NCI-H748 treated with DMSO at 0.1 percent for 48 hours (cell line): ENCODE measurements around the gene DPP9.

Source experiments
- DNase-seq: peaks from one replicate; lab custom pipeline; 2025; lab: John Stamatoyannopoulos, UW

Gene DPP9

DNA sequence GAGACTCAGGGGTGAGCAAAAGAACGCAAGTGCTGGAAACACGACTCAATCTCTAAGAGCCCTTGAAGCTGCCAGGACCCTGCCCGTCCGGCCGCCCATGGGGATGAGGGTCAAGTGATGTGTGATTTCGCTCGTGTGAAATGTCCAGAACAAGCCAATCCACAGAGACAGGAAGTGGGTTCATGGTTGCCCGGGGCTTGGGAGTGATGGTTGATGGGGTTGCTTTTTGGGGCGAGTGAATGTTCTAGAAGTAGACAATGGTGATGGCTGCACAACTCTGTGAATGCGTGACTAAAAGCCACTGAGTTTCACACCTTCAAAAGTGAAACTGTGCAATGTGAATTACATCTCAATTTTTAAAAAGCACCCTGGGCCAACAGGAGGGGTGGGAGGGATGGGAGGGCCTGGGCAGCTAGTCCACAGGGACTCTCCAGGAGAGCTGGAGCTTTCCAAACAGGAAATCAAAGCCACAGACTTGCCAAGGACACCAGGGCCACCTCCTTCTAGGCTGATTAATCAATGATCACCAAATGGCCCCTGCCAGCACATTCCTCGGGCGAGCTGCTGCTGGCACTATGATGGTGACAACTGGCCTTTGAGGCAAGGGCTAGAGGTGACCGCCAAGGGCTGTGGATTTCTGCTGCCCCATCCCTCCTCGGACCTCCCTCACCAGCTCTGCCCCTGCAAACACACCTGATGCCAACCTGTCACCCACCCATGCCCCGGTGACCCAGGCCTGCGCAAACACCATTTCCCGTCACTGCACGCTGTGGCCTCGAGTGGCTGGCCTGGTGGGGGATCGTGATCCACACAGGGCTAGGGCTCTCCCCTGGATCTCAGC lies 14.0 kb downstream of the DPP9 start:
- DNase-seq: no peak

DNA sequence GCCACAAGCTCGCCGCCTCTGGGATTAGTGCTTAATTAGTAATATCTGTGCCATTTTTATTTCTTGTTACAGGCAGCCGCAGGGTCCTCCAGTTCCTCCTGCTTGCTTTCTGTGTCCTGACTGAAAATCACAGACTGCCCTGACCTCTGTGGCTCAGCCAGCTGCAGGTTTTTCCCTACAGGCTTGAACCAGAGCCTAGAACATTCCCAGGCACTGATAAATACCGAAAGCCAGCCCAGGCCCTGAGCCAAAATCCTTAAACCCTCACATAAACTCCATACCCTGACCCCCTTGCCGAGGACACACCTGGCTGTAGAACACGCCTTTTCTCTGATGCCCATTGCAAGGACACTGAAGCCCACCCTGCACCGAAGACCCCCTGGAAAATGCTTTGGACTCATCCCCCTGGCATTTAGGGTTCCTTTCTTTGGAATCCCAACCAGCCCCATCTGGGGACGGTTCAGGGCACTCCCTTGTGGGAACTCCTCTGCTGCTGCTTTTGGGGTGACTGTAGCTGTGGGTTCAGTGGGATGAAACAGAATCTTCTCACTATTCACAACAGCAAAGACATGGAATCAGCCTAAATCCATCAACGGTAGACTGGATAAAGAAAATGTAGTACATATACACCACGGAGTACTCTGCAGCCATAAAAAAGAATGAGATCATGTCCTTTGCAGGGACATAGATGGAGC lies 15.5 kb downstream of the DPP9 start:
- no peak for DNase-seq

DNA sequence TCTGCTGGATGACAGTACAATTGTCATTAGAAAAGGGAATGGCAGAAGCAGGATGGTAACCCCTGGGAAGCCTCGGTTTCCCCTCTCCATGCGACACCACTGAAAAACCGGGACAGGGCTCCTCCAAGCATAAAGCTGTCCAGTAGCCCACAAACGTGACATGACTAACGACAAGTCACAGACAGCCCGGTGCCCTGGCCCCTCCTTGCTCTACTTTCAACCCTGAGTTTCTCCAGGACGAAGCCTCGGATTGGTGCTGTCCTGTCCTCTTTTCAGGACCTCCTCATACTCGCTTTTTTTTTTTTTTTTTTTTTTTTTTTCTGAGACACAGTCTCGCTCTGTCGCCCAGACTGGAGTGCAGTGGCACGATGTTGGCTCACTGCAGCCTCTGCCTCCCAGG lies 16.3 kb downstream of the DPP9 start:
- no peak for DNase-seq

DNA sequence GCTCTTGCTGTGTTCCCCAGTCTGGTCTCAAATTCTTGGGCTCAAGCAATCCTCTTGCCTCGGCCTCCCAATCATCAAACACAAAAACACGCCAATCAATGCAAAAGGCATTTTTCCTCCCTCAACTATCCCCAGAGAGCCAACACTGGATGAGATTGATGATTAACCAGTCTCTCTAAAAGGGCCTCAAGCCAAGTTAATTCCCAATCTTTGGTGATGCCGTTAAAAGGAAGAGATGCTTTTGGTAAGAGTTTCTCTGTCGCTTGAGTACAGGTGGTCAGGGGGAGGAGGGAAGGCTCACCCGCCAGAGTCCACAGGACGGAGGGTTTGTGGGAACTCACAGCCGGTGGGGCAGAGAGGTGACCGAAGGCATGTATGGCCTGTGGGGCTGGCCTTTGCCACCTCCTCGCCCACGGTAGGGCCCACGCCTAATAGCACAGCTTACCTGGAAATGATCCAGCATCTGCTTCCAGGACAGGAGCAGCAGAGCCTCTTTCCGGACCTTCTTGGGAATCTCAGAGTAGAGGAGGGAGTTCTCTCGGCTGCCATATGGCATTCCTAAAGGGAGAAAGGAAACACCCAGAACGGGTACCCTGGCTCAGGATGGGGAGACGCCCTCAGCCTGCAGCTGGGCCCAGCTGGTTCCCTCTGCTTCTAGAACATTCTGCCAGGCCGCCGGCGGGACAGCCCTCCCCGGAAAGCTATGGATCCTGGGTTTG lies 18.1 kb downstream of the DPP9 start:
- DNase-seq: no peak

DNA sequence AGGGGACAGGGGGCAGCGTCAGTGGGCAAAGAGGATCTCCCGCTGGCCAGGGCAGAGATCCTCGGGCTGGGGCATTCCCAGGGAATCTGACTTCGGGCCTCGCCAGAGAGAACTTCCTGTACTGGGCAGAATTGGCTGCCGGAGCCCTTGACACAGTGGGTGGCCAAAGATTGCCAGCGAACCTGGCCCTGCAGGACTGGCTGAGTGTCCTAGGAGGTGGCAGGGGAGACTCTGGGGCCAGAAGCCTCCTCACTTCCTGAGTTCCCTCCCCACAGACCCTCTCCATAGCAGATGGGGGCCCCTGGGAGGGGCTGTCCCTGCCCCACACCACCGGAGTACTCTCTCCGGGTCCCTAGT lies 19.3 kb downstream of the DPP9 start:
- no peak for DNase-seq

DNA sequence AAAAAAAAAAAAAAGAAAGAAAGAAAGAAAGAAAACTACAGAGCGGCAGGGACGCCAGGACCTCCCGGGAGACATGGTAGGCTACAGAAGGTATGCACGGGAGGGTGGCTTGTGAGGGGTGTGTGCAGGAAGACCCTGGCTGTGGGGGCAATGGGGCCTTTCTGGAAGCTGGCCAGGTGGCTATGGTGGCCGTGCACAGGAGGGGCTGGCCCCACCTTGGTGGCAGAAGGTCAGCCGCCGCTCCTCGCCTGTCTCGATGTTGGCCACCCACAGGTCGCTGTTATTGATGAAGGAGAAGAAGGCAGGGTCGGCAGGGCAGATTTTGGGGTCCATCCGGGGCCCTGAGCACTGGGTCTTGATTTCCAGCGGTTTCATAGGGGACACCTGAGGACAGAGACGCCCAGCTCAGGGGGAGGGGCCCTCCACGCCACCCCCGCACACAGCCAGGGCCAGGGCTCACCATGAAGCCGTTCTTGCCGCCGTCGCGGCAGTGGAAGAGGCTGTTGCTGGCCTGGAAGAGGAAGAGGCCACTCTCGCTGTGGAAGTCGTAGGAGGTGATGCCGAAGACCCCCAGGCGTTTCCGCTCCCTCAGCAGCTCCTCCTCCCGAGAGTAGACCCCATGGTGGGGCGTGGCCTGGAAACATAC lies 19.8 kb downstream of the DPP9 start:
- no peak for DNase-seq

DNA sequence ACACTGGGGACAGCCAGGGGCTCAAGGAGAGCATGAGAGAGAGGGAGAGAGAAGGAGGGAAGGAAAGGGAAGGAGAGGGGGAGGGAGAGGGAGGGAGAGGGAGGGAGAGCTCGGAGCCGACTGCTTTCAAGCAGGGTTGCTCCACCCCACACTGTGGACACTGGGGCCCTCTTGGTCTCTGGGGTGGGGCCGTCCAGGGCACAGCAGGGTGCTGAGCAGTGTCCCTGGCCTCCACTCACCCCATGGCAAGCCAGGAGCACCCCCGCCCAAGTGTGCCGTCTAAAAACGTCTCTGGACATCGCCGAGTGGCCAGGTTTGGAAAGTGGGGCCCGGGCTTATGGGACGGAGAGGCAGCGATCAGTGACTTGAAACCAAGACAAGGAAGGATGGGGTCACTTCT lies 20.9 kb downstream of the DPP9 start:
- no peak for DNase-seq

DNA sequence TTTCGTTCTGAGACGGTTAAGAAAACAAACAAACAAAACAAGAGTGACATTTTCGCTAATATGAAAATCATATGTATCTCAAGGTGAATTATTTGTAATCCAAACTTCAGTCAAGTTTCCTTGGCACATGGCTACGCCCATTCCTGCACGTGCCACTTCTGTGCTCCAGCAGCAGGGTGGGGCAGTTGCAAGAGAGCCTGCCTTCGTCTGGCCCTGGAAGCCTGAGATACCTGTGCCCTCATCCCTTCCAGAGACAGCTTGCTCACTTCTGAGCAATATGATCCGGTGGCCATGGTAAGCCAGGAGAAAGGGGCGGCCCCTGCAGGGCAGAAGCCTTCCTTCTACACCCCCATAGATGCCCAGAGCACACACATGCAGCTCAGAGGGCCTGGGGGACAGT lies 22.1 kb downstream of the DPP9 start:
- no peak for DNase-seq

DNA sequence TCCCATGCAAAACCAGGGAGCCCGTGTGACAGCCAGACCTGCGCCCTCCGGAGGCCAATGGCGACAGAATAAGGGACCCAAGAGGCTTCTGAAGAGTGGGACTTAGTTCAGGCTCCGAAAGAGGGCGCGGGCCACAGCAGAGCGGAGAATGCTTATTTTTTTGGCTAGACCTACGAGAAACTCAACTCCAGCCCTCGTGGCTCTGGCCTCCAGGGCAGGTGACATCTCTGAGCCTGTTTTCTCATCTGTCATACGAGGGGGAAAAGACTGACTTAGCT lies 23.0 kb downstream of the DPP9 start:
- no peak for DNase-seq

DNA sequence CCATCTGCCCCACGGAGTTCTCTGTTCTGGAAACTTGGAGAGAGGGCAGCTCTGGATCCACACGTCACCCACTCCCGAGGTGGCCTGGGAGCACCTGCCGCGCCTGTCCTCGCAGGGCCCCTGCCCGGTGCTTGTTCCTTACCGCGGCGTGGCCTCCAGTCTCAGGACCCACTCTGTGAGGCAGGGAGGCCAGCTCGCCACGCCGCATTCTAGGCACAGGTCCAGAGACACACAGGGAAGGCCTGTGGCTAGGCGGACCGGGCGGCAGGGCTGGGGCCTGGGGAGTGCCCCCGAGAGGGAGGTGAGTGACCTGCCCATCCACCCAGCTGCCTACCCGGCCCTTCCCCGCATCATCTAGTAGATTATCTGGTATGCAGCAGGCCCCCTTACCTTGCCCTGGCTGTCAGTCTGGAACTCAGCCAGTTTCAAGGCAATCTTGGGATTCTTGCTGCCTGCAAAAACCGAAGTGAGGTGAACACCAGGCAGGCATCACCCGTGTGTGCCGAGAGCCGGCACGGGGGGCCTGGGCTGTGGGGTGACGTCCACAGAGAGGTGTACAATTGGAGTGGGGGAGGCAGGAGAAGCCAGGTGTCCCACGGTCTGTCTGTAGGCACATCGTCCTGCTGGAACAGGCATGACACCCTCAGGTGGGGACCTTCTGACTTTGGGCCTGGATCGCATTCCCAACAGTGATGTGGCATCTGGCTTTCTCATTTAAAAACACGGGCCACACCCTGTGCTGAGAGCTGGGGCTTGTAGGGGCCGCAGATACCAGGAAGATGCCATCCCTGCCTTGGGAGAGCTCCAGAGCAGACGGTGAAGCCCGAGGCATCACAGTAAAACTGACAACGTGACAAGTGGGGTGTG lies 23.6 kb downstream of the DPP9 start:
- no peak for DNase-seq

DNA sequence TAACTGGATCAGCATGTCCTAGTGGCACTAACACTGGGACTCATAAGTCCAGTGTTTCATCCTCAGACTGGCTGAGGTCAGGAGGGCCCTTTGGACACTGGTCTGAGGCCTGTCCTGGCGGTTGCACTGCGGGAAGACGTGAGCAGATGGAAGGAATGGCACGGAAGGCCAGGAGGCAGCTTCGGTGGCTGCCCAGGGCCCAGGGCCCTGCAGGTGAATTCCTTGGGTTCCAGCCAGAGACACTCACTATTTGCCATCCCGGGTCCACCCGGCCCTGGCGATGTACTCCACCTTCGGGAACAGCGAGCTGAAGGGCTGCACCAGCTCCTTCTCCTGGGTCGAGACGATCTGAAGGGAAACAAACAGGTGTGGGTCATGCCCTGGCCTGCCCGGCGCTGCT lies 26.3 kb downstream of the DPP9 start:
- DNase-seq: no peak

DNA sequence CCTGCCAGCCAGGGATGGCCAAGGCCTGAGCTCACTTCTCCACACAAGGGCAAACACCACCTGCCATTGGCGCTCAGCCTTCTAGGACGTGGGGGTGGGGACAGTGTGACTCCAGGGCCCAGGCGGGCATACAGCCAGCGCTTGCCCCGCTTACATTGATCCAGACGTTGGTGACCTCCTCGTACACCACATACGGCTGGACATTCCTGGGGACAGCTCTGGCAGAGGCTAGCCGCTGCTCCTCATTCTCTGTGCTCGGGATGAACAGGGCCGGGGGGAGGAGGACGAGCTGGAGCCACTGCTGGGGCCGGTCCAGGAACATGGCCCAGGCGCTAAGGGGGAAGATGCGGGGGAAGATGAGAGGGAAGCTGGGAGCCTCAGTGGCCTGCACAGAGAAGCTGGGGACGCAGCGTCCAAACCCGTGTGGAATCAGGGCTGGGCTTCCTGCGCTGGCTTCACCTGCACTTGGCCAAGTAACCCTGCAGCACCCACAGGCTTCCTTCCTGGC lies 28.4 kb downstream of the DPP9 start:
- DNase-seq: no peak

DNA sequence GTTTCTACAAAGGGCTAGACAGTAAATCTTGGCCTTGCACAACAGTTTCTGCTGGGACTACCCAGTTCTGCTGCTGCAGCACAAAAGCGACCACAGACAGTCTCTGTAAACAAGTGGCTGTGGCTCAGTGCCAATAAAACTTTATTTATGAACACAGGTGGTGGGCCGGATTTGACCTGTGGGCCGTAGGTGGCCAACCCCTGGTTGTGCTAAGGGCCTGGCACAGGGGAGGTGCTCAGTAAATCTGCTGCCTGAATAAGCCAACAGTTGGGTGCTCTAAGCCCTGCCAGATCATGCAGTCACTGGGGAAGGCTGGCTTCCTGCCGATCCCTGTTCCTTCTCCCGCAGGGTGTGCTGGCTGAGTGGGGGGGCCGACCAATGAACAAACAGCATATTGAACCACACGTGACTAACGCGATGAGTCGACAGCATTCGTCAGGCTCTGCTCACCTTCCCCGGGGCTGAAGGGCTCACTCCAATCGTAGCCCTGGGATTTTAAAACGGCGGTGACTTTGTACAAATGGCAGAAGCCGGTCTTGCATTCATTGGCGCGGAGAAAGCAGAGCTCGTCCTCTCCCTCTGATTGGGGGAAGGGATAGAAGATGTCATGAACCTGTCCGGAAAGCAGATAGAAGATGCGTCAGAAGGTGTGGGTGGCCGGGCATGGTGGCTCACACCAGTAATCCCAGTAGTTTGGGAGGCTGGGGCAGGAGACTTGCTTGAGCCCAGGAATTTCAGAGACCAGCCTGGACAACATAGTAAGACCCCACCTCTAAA lies 29.2 kb downstream of the DPP9 start:
- no peak for DNase-seq

DNA sequence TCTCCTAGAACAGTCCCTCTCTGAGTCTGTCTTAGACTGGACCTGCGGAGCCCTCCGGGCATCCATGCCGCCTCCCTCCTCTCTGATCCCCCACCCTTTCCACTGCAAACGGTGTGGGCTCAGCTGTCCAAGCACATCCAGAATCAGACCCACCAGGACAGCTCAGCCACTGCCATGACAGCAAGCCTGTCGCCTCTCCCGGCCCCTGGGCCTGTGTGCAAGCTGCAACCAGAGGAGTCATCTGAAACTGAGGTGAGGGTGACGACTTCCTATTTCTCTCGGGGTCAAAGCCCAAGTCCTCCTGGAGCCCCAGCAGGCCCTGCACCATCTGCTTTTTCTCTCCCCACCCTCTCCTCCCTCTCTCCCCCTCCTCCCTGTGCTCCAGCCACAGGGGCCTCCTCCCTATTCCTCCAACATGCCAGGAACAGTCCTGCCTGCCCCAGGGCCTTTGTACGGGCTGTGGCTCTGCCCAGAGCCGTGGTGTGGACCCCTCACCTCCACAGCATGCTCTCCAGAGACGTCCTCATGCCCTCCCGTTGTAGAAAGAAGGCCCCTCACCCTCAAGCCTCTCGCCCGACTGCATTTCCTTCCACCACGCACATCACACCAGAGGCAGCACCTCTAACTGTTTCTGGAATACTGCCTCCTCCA lies 30.0 kb downstream of the DPP9 start:
- DNase-seq: no peak

DNA sequence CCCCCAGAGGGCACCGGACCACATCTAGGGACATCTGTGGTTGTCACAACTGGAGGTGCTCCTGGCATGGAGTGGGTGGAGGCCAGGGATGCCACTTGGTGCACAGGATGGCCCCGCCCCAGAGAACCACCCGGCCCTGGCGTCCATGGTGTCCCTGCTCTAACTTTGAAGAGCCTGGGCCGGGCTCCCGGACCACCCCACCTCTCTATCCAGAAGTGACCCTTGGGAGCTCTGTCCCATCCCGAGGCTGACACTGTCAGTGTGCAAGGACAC lies 30.6 kb downstream of the DPP9 start:
- no peak for DNase-seq

DNA sequence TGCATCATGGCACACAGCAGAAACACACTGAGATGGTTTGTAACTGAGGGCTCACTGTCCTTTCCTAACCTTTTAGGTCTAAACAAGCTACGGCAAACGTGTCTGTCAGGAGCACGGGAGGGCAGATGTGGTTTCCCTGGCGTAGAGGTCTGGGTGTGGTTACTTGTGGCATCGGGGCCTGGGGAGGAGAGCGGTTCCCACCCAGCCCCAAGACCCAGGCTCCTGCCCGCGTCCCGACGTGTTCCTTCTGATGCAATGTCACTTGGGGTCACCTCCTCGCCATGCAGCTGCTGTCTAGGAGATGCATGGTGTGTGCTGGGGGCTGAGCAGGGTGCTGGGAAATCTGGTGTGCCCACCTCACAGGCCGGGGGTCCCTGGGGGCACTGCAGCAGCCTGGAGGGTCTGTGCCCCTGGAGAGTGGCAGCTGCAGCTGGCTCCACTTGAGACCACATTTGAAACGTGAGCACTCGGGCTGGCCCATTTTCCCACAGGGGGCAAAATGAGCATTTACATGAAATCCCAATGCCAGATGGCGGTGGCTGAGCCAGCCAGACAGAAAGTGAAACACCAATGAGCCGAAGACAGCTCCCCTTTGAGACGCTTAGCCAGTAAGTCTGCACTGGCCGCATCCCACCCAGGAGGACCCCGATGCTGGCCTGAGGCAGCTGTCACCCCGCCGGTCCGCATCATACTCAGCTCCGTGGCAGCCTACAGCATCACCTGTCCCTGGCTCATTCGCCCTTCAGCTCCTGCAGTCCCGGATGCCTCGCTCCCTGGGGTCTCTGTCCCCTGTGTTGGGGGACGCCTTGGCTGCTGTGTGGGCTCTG lies 31.2 kb downstream of the DPP9 start:
- DNase-seq: no peak

DNA sequence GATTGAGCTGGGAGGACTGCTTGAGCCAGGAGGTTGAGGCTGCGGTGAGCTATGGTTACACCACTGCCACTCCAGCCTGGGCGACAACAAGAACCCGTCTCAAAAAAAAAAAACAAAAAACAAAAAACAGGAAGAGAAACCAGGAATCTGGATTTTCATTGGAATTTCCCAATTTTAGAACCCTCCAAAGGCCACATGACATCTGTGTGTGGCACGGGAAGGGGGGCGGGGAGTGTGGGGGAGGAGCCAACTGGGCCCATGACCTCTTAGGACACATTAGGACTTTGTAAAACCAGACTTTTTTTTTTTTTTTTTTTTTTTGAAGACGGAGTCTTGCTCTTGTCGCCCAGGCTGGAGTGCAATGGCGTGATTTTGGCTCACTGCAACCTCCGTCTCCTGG lies 32.3 kb downstream of the DPP9 start:
- no peak for DNase-seq

DNA sequence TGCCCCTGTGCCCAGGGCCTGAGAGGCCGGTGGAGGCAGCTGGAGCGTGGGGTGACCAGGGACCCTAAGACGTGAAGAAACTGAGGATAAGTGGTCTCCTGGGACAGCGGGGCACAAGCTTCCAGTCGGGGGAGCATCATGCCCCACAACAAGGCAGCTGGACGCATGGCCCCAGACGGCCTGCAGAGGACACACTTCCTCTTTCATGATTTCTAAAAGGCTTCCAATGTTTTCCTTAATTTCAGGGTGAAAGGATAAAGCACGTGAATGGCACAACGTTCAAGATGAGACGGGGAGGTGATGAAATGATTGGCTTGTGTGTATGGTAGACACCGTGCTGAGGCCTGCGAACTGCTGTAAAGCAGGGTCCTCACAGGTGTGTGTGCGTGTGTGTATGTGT lies 33.3 kb downstream of the DPP9 start:
- no peak for DNase-seq

DNA sequence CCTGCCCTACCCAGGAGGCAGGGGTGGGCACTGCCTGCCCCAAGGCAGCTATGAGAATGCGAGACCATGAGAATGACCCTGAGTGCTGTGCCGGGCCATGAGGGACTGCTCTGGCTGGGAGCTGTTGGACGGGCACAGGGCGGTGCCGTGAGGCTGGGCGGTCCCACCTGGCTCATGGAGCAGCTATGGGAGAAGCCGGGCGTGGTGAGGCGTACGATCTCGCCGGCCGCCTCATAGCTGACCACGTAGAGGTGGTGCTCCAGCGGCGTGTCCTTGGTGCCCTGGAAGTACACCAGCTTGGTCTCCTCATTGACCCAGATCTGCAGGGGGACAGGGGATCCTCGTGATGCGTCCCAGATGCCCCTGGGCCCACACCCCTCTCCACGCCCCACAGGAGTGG lies 34.2 kb downstream of the DPP9 start:
- DNase-seq: no peak

DNA sequence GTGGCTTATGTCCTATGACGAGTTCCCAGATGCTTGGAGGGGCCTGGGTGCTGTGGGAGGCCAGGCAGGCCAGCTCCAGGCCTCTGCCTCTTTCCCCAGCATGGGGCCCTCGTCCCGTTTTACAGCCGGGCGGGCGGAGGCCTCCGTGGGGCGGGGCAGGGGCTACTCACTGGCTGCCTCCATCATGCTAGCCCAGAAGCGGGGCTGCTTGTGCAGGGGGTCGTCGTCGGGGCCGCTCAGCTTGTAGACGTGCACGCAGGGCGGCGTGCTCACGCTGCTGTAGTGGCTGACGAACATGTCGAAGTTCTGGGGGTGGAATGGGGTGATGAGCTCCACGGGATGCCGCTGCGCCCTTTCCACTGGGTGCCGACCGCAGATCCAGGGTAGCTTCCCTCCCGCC lies 35.1 kb downstream of the DPP9 start:
- no peak for DNase-seq
